GM04503 (cell line): ENCODE measurements around the gene HRH1.
"Not testable (repeated sequence)": the region's sequence is repeated elsewhere in the genome, so short reads cannot be mapped to it uniquely, and the experiment has no call there.

ENCODE experiments used
- DNase-seq: peaks from one replicate; pipeline ENCODE4 v3.0.0-alpha.2; 2012; ENCODE audit warnings: low read depth

Gene HRH1

GRCh38 chr3:11205881-11206280 is 51.6 kb downstream of the HRH1 start:
- not testable (repeated sequence) for DNase-seq

GRCh38 chr3:11206316-11206715 is 52.0 kb downstream of the HRH1 start:
- DNase-seq = no peak

GRCh38 chr3:11206953-11207352 is 52.7 kb downstream of the HRH1 start:
- DNase-seq = no peak

GRCh38 chr3:11211531-11212298 is 57.4 kb downstream of the HRH1 start:
- no peak for DNase-seq

GRCh38 chr3:11212299-11212608 is 58.0 kb downstream of the HRH1 start:
- DNase-seq = peak; percentile 46

- no peak for DNase-seq
These were observed 58.5 kb downstream of the HRH1 start for GRCh38 chr3:11212784-11213183.

- DNase-seq = no peak
These were observed 59.6 kb downstream of the HRH1 start for GRCh38 chr3:11213810-11214450.

- no peak for DNase-seq
These were observed 60.2 kb downstream of the HRH1 start for GRCh38 chr3:11214451-11214978.

GRCh38 chr3:11217370-11217769 is 63.1 kb downstream of the HRH1 start:
- DNase-seq = not testable (repeated sequence)

- no peak for DNase-seq
These were observed 65.9 kb downstream of the HRH1 start for GRCh38 chr3:11220230-11220629.

- DNase-seq = no peak
These were observed 67.6 kb downstream of the HRH1 start for GRCh38 chr3:11221818-11222415.

- no peak for DNase-seq
These were observed 69.7 kb downstream of the HRH1 start for GRCh38 chr3:11224010-11224409.

GRCh38 chr3:11224870-11225229 is 70.6 kb downstream of the HRH1 start:
- DNase-seq = no peak

- no peak for DNase-seq
These were observed 71.7 kb downstream of the HRH1 start for GRCh38 chr3:11226042-11226370.

- no peak for DNase-seq
These were observed 73.7 kb downstream of the HRH1 start for GRCh38 chr3:11228041-11228440.

GRCh38 chr3:11230125-11230524 is 75.8 kb downstream of the HRH1 start:
- no peak for DNase-seq

- no peak for DNase-seq
These were observed 76.5 kb downstream of the HRH1 start for GRCh38 chr3:11230832-11231231.

GRCh38 chr3:11235385-11235784 is 81.1 kb downstream of the HRH1 start:
- DNase-seq = no peak

- DNase-seq = peak; percentile 50
These were observed 82.5 kb downstream of the HRH1 start for GRCh38 chr3:11236588-11237461.

- DNase-seq = peak; percentile 83
These were observed 83.8 kb downstream of the HRH1 start for GRCh38 chr3:11238060-11238459.

- DNase-seq = peak; percentile 83
These were observed 84.6 kb downstream of the HRH1 start for GRCh38 chr3:11238880-11239279.

GRCh38 chr3:11239796-11240195 is 85.5 kb downstream of the HRH1 start:
- DNase-seq = no peak
